ENCODE measurements around the gene HOXC10. TPM values are rescaled to one million over a fixed set of nuclear protein-coding genes. Genes with fewer than 3 reads are reported as not detected.

Gene HOXC10
- total and polyA plus RNA-seq, 2 of the 8 experiments (the other 6 are each of a cell fraction or from before 2014, with no cell fraction given): not detected

DNA sequence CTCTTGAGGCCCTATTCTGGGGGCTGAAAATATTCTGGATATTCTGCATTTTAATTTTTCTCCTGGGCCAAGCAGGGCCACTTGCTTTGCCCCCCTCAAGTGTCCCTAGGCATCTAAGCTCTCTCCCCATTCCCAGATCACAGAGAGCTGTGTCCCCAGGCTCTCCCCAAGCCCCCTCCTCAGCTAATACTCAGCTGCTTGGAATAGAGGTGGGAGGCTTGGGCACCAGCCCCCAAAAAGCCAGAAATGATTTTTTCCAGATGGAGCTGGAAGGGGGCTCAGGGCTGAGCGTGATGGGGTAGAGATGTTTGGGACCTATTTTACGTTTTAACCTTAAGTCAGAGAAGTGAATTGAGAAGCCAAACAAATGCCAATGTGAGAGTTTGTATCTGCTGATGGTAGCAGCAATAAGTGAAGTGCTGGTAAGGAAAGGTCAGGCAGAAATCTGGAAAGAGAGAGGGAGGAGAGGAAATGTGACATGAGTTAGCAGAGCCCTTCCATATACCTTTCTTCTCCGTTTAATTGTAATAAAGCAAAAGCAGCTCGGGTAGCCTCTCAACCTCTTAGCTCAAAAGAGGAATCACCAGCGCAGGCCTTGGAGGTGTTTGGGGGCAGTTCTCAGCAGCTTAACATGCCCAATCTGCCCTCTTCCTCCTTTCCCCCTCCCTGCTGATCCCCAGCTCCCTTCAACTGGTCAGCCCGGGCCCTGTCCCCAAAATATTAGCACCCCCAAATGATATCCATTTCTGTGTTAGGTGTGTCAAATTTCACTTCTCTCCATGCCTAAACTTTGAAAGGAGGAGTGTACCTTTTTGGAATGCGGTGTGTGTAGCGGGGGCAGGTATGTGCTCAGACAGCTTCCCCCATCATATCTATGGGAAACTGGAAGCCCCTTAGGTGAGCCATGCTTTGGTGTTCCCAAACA lies 38.3 kb downstream of the HOXC10 start (continued):
- TF ChIP-seq RFX5 (IDR thresholded peaks at IDR 0.05; ENCODE audit: borderline replicate concordance, low read depth, low read length) (no peak), RXRA (IDR thresholded peaks at IDR 0.05; ENCODE audit: insufficient read depth, low read depth, low read length) (no peak), SRF (IDR thresholded peaks at IDR 0.05; ENCODE audit: low read depth, low read length) (no peak), SP4 (IDR thresholded peaks at IDR 0.05; ENCODE audit: low read length) (no peak)
- TF ChIP-seq, protein P1, sequence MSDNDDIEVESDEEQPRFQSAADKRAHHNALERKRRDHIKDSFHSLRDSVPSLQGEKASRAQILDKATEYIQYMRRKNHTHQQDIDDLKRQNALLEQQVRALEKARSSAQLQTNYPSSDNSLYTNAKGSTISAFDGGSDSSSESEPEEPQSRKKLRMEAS (IDR thresholded peaks at IDR 0.05): no peak
